Measurements from ENCODE around the gene PEMT.

PEMT gene

GRCh38 chr17:17457680-17458079 lies 133.8 kb downstream of the PEMT start:
- Histone ChIP-seq H3K9me3 (ENCODE audit: severe bottlenecking) (no peaks in the 10 kb centered on the region), H3K36me3 (ENCODE audit: low read depth) (no peaks in the 10 kb centered on the region), H3K4me3 (ENCODE audit: severe bottlenecking) (no peak overlapping the region), H3K27me3 (ENCODE audit: insufficient read depth, poor library complexity, severe bottlenecking) (no peaks in the 10 kb centered on the region), H3K27ac (ENCODE audit: poor library complexity, severe bottlenecking) (no peak overlapping the region), H3K4me1 (ENCODE audit: insufficient read depth, poor library complexity, severe bottlenecking) (no peaks in the 10 kb centered on the region)
- TF ChIP-seq, protein P1, sequence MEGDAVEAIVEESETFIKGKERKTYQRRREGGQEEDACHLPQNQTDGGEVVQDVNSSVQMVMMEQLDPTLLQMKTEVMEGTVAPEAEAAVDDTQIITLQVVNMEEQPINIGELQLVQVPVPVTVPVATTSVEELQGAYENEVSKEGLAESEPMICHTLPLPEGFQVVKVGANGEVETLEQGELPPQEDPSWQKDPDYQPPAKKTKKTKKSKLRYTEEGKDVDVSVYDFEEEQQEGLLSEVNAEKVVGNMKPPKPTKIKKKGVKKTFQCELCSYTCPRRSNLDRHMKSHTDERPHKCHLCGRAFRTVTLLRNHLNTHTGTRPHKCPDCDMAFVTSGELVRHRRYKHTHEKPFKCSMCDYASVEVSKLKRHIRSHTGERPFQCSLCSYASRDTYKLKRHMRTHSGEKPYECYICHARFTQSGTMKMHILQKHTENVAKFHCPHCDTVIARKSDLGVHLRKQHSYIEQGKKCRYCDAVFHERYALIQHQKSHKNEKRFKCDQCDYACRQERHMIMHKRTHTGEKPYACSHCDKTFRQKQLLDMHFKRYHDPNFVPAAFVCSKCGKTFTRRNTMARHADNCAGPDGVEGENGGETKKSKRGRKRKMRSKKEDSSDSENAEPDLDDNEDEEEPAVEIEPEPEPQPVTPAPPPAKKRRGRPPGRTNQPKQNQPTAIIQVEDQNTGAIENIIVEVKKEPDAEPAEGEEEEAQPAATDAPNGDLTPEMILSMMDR (IDR thresholded peaks at IDR 0.05; ENCODE audit: poor library complexity, severe bottlenecking) = no peak
- DNase-seq (ENCODE audit: low spot score) (no peak), ATAC-seq (ENCODE audit: low read depth) (no peak)

- no peaks in the 10 kb centered on the region for H3K36me3 ChIP-seq (ENCODE audit: low read depth)
- ATAC-seq (ENCODE audit: low read depth) = no peak
- TF ChIP-seq, protein P1 (IDR thresholded peaks at IDR 0.05; ENCODE audit: poor library complexity, severe bottlenecking) = no peak
- H3K4me1 ChIP-seq (ENCODE audit: insufficient read depth, poor library complexity, severe bottlenecking) = no peaks in the 10 kb centered on the region
- no peak overlapping the region for H3K4me3 ChIP-seq (ENCODE audit: severe bottlenecking)
- H3K27ac ChIP-seq (ENCODE audit: poor library complexity, severe bottlenecking) = no peak overlapping the region
- H3K27me3 ChIP-seq (ENCODE audit: insufficient read depth, poor library complexity, severe bottlenecking) = no peaks in the 10 kb centered on the region
- H3K9me3 ChIP-seq (ENCODE audit: severe bottlenecking) = no peaks in the 10 kb centered on the region
- DNase-seq (ENCODE audit: low spot score) = no peak
These were observed 135.3 kb downstream of the PEMT start for GRCh38 chr17:17456251-17456650.

Data from RWPE2 (cell line).